ENCODE measurements around the gene KLHL3. TPM values are rescaled to one million over a fixed set of nuclear protein-coding genes. Genes with fewer than 3 reads are reported as not detected.

KLHL3 gene
- total RNA-seq, 1 experiment from 2014 or later = 16.9 TPM

DNA sequence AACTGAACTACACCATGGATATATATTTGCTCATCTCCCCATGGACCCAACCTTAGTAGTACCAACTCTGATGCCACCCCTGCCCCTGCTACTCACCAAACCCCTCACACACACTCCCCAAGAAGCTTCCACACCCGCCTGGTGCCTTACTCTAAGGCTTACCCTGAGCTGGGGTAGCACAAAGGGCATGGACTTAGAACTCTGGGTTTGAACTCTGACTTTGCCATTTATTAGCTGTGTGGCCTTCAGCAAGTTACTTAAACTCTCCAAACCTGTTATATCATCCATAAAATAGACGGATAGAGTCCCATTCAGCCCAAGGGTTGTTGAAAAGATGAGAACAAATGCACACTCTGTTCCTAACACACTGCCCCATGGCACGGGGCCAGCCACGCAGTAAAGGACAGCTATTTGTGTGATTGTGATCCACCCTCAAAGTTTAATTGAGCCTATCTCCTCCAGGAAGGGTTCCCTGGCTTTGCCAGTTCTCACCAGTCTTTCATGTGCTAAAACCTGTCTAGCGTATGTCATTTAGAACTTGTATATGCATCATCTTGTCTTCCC is 111.0 kb downstream of the KLHL3 start:
- no peak for DNase-seq
- CTCF ChIA-PET = no interaction called here
- TF ChIP-seq, protein P1, sequence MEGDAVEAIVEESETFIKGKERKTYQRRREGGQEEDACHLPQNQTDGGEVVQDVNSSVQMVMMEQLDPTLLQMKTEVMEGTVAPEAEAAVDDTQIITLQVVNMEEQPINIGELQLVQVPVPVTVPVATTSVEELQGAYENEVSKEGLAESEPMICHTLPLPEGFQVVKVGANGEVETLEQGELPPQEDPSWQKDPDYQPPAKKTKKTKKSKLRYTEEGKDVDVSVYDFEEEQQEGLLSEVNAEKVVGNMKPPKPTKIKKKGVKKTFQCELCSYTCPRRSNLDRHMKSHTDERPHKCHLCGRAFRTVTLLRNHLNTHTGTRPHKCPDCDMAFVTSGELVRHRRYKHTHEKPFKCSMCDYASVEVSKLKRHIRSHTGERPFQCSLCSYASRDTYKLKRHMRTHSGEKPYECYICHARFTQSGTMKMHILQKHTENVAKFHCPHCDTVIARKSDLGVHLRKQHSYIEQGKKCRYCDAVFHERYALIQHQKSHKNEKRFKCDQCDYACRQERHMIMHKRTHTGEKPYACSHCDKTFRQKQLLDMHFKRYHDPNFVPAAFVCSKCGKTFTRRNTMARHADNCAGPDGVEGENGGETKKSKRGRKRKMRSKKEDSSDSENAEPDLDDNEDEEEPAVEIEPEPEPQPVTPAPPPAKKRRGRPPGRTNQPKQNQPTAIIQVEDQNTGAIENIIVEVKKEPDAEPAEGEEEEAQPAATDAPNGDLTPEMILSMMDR (IDR thresholded peaks at IDR 0.05; ENCODE audit: unreplicated experiment) = no peak
- Mint-ChIP-seq H3K27me3 (ENCODE audit: unreplicated experiment) (no peaks in the 10 kb centered on the region), H3K4me3 (ENCODE audit: low read depth, unreplicated experiment) (no peak overlapping the region), H3K4me1 (ENCODE audit: low read depth, unreplicated experiment) (peaks cover 15% of the 10 kb centered on the region), H3K36me3 (ENCODE audit: insufficient read depth, unreplicated experiment) (no peaks in the 10 kb centered on the region), H3K9me3 (ENCODE audit: low read depth, unreplicated experiment) (no peaks in the 10 kb centered on the region), H3K27ac (ENCODE audit: unreplicated experiment) (no peak overlapping the region)
- BruUV-seq (replicated peaks) = no TSS peak
- intact Hi-C loops (cut with micrococcal nuclease; ENCODE audit: unreplicated experiment) = no loop called here

DNA sequence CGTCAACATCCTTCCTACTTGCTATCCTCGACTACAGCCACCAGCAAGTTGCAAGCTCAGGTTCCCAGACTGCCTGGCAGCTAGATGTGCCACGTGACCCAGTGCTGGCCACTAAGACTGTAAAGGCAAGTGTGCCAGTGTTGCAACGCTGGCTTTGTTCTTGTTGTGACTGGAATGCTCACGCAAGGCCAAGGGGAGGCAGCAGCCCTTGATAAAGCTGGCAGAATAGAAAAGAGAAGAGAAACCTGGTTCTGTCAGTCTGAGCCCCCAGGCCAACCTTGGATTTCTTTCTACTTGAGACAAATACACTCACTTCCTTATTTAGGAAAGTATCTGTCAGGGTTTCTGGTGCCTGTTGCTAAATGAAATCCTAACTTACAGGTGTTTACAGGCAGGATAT is 113.0 kb downstream of the KLHL3 start:
- Mint-ChIP-seq H3K4me3 (ENCODE audit: low read depth, unreplicated experiment) (no peak overlapping the region), H3K27me3 (ENCODE audit: unreplicated experiment) (no peaks in the 10 kb centered on the region), H3K36me3 (ENCODE audit: insufficient read depth, unreplicated experiment) (no peaks in the 10 kb centered on the region), H3K9me3 (ENCODE audit: low read depth, unreplicated experiment) (no peaks in the 10 kb centered on the region), H3K4me1 (ENCODE audit: low read depth, unreplicated experiment) (peaks cover 13% of the 10 kb centered on the region), H3K27ac (ENCODE audit: unreplicated experiment) (no peak overlapping the region)
- DNase-seq = no peak
- TF ChIP-seq, protein P1 (IDR thresholded peaks at IDR 0.05; ENCODE audit: unreplicated experiment) = no peak
- CTCF ChIA-PET = interaction anchor here (0.6 kb wide), 1 partner anchor 61 kb away, joined by 3 read pairs; no protein-coding TSS in a partner anchor
- BruUV-seq (replicated peaks) = no TSS peak
- intact Hi-C loops (cut with micrococcal nuclease; ENCODE audit: unreplicated experiment) = no loop called here

DNA sequence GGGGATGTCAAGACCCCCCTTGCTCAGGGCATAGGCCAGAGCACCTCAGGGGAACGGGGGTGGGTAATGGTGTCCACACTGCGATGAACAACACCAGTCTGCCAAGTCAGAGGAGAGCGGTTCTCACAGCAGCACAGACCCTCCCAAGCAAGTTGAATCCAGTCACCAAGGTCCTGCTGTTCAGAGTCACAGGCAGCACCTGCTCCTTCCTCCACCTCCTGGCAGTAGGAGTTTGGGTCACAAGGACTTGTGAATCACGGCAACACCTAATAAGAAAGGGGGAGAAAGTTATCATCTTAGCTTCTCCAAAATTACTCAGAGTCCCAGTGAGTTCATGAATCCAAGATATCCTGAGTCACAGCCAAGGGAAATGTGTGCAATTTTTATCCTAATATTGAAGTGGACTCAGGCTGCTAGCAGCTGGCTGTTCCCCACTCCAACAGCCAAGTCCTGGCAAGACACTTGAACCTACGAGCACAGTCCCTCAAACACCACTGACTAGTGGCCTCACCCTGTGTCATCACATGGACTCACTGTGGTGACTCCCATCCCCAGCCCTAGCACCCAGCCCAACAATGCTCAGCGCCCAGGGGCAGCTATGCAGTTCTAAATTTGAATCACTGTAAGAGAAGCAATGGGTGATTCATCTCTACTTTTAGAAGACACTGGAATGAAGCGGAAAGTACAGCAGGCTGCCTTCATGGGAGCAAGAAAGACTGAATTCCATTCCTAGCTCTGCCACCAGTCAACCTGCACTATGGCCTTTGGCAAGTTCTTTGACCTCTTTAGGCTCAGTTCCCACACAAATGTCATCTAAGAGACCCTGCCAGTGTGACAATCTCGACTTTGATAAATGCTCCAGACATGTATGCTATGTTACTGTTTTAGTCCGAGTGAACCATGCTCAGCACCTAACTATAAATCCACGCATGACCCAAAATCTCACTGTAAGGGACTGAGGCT is 113.7 kb downstream of the KLHL3 start:
- no peaks in the 10 kb centered on the region for H3K36me3 Mint-ChIP-seq (ENCODE audit: insufficient read depth, unreplicated experiment)
- DNase-seq = no peak
- H3K4me1 Mint-ChIP-seq (ENCODE audit: low read depth, unreplicated experiment) = peaks cover 6% of the 10 kb centered on the region
- TF ChIP-seq, protein P1 (IDR thresholded peaks at IDR 0.05; ENCODE audit: unreplicated experiment) = no peak
- no peaks in the 10 kb centered on the region for H3K27me3 Mint-ChIP-seq (ENCODE audit: unreplicated experiment)
- no peak overlapping the region for H3K27ac Mint-ChIP-seq (ENCODE audit: unreplicated experiment)
- BruUV-seq (replicated peaks) = no TSS peak
- intact Hi-C loops (cut with micrococcal nuclease; ENCODE audit: unreplicated experiment) = no loop called here
- CTCF ChIA-PET = interaction anchor here (0.6 kb wide), 1 partner anchor 60 kb away, joined by 3 read pairs; no protein-coding TSS in a partner anchor
- H3K4me3 Mint-ChIP-seq (ENCODE audit: low read depth, unreplicated experiment) = no peak overlapping the region
- no peaks in the 10 kb centered on the region for H3K9me3 Mint-ChIP-seq (ENCODE audit: low read depth, unreplicated experiment)

DNA sequence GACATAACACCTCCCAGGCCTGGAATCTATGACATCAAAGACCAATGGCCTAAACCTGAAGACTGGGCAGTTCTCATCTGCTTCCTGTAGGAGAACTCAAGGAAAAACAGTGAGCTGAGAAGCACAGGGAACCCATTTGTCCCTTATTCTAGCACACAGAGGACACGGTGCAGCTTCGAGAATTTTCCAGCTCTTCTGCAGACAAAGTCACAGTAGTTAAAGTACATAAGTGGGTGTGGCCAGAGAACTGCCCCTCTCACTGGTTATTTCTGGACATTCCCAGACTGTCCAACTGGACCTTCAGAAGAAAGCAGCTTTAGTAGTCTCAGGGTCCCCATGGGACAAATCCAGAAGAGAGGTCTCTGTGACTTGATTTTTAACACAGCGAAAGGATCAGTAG is 114.6 kb downstream of the KLHL3 start:
- no TSS peak for BruUV-seq (replicated peaks)
- no peak for DNase-seq
- H3K4me1 Mint-ChIP-seq (ENCODE audit: low read depth, unreplicated experiment) = peaks cover 6% of the 10 kb centered on the region
- H3K27me3 Mint-ChIP-seq (ENCODE audit: unreplicated experiment) = no peaks in the 10 kb centered on the region
- intact Hi-C loops (cut with micrococcal nuclease; ENCODE audit: unreplicated experiment) = no loop called here
- CTCF ChIA-PET = interaction anchor here (0.6 kb wide), 1 partner anchor 583 kb away, joined by 3 read pairs; no protein-coding TSS in a partner anchor
- H3K36me3 Mint-ChIP-seq (ENCODE audit: insufficient read depth, unreplicated experiment) = no peaks in the 10 kb centered on the region
- TF ChIP-seq, protein P1 (IDR thresholded peaks at IDR 0.05; ENCODE audit: unreplicated experiment) = no peak
- H3K9me3 Mint-ChIP-seq (ENCODE audit: low read depth, unreplicated experiment) = no peaks in the 10 kb centered on the region
- no peak overlapping the region for H3K4me3 Mint-ChIP-seq (ENCODE audit: low read depth, unreplicated experiment)
- no peak overlapping the region for H3K27ac Mint-ChIP-seq (ENCODE audit: unreplicated experiment)
